ENCODE results near the gene FAM219A.

The FAM219A gene

GRCh38 chr9:34458013-34458958 is at the start of gene FAM219A, which contains the start of gene DNAI1:
TSS of gene FAM219A (minus strand) at chr9:34458570. CDS start at chr9:34458263, 307 bp downstream.
TSS of gene DNAI1 (plus strand) at chr9:34458805. CDS start at chr9:34459006, 201 bp downstream.
- peak; percentile 100 for DNase-seq (ENCODE audit: low spot score)

GRCh38 chr9:34507966-34508365 is 49.6 kb upstream of the FAM219A start:
- no peak for DNase-seq (ENCODE audit: low spot score)

GRCh38 chr9:34507556-34507955 is 49.2 kb upstream of the FAM219A start:
- DNase-seq (ENCODE audit: low spot score), result no peak

- no peak for DNase-seq (ENCODE audit: low spot score)
Observed at GRCh38 chr9:34506623-34507022, 48.3 kb upstream of the FAM219A start.

- DNase-seq (ENCODE audit: low spot score), result peak; percentile 80
Observed at GRCh38 chr9:34505370-34506120, 47.2 kb upstream of the FAM219A start.

- DNase-seq (ENCODE audit: low spot score), result no peak
Observed at GRCh38 chr9:34503406-34503805, 45.0 kb upstream of the FAM219A start.

GRCh38 chr9:34502891-34503290 is 44.5 kb upstream of the FAM219A start:
- no peak for DNase-seq (ENCODE audit: low spot score)

GRCh38 chr9:34502471-34502870 is 44.1 kb upstream of the FAM219A start:
- no peak for DNase-seq (ENCODE audit: low spot score)

- DNase-seq (ENCODE audit: low spot score), result no peak
Observed at GRCh38 chr9:34501889-34502425, 43.6 kb upstream of the FAM219A start.

GRCh38 chr9:34501372-34501771 is 43.0 kb upstream of the FAM219A start:
- DNase-seq (ENCODE audit: low spot score), result no peak

GRCh38 chr9:34500623-34501267 is 42.4 kb upstream of the FAM219A start:
- peak; percentile 80 for DNase-seq (ENCODE audit: low spot score)

- no peak for DNase-seq (ENCODE audit: low spot score)
Observed at GRCh38 chr9:34499076-34499475, 40.7 kb upstream of the FAM219A start.

GRCh38 chr9:34498553-34498952 is 40.2 kb upstream of the FAM219A start:
- DNase-seq (ENCODE audit: low spot score), result no peak

- DNase-seq (ENCODE audit: low spot score), result no peak
Observed at GRCh38 chr9:34496149-34496712, 37.9 kb upstream of the FAM219A start.

- no peak for DNase-seq (ENCODE audit: low spot score)
Observed at GRCh38 chr9:34493972-34494535, 35.7 kb upstream of the FAM219A start.

- DNase-seq (ENCODE audit: low spot score), result peak; percentile 72
Observed at GRCh38 chr9:34492051-34492450, 33.7 kb upstream of the FAM219A start.

GRCh38 chr9:34491596-34491995 is 33.2 kb upstream of the FAM219A start:
- DNase-seq (ENCODE audit: low spot score), result no peak

GRCh38 chr9:34490760-34491159 is 32.4 kb upstream of the FAM219A start:
- DNase-seq (ENCODE audit: low spot score), result no peak

- DNase-seq (ENCODE audit: low spot score), result no peak
Observed at GRCh38 chr9:34490360-34490759, 32.0 kb upstream of the FAM219A start.

GRCh38 chr9:34486572-34486971 is 28.2 kb upstream of the FAM219A start:
- DNase-seq (ENCODE audit: low spot score), result no peak

GRCh38 chr9:34485822-34486221 is 27.5 kb upstream of the FAM219A start:
- DNase-seq (ENCODE audit: low spot score), result no peak
